COLO829 (cell line): ENCODE measurements around the gene SGSM1.

Experiments
- DNase-seq: peaks from one replicate; pipeline ENCODE4 v3.0.0; 2012; ENCODE audit warnings: low spot score

Gene SGSM1

DNA sequence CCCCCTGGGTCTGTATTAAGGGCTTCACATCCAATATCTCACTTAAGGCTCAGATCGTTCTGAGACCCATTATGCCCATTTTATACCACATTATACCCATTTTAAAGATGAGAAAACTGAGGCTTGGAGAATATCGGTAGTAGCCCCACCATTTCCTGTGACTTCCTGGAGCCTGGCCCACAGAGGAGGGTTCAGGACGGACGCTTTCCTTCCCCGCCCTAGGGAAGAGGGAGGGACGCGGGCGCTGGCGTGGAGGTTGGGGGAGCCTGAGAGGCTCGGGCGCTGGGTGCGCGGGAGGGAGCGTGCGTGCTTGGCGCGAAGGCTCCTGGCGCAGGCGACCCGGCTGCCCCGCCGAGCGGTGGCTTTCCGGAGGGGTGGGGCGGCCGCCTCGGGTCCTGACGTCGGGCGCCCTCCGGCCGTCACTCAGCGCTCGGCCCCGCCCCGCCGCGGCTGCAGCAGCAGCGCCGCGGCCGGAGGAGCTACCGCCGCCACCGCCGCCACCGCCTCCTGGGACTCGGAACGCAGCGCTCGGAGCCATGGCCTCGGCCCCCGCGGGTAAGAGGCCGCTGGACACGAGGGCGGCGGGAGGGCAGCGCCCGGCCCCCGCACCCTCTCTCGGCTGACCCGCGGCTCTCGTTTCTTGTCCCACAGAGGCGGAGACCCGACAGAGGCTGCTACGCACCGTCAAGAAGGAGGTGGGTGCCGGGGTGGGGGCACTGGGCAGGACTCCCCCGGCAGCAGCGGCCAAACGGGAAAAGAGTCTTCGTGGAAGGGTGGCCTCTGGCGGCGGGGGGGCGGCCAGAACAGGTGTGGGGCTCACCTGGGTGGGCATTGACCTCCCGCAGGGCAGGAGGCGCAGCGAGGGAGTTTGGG is at the start of gene SGSM1:
Gene SGSM1 (plus strand): TSS at position 422 of the 873 bp plus-strand sequence. CDS start 115 bp downstream, at position 537.
- peak; percentile 68 for DNase-seq

- DNase-seq = peak; percentile 62
These were observed 47.7 kb upstream of the SGSM1 start for GRCh38 chr22:24758164-24758799.

- no peak for DNase-seq
These were observed 46.2 kb upstream of the SGSM1 start for GRCh38 chr22:24759765-24760164.

DNA sequence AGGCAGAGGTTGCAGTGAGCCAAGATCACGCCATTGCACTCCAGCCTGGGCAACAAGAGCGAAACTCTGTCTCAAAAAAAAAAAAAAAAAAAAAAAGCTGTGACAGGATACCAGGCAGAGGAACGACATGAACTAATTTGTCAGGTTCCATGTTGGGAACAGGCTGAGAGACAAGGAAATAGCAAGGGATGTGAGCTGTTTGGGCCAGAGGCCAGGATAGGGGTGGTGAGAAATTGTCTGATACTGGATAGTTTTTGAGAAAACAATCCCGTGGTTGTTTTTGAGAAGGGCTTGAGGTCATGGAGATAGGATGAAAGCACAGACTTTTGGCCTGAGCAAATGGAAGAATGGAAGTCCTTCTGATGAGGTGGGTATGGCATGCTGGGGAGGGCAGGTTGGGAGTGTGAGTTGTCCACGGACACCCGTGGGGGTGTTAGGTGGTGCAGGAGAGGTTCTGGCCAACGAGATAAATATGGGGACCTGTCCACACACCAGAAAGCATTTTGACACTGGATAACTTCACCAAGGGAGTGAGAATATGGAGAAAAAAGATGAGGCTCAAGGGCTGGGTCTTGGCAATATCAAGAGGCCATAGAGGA is 45.2 kb upstream of the SGSM1 start:
- DNase-seq = peak; percentile 79

DNA sequence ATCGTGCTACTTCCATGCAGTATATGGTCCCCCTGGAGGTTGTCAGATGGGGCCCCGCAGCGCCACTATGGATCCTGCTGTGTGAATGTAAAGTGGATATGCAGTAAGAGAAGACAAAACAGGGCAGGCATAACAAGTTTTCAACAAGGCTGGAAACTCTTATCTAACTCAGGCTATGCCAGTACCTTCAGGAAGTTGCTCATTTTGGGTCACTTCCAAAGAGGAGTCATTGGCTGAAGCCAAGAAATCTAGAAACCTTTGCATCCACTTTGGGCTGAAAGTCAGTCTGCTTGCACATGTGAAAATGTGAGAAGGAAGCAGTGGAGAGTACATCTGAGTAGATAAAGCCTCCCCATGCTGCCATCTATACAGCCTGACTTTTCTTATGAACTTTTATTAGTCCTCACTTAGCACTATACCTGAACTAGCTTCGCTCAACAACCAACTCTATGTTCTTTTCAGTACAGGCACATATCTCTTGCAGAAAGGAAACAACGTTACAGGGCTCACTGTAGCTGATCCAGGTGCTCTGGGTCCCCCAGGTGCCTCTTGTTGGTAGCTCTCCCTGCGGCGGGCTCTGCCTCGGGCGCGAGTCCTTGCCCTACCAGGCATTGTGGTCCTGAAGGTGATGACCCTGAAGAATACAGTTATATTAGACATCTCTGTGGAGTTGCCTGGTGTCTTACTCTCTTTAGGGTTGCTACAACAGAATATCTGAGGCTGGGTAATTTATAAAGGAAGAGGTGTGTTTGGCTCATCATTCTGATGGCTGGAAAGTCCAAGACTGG is 43.9 kb upstream of the SGSM1 start:
- DNase-seq = no peak

DNA sequence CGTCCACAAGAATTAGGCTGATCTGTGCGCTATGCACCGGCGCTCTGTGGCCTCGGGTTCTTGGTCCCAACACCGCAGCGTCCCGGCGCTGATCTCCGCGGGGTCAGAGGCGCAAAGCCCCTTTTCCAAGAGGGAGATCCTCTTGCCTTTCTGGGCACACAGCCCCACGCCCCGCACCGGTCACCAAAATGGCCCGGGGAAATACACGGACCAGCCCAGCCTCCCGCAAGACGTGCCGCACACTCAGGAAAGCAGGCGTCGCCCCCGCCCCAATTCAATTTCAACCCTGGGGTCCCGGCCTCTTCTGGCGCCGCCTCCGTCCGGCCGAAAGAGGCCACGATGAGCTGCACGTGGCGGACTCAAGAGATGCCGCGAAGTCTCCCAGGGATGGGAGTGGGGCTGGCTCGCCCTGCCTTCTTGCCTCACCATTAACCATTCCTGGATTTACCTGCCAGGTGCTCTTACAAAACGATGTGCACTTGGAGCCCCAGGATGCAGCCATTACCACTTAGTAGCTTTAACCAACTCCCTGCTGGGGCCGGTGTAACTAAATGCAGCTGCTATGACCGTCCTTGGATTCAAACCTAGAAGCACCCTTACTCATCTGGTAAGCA is 42.0 kb upstream of the SGSM1 start:
- no peak for DNase-seq

DNA sequence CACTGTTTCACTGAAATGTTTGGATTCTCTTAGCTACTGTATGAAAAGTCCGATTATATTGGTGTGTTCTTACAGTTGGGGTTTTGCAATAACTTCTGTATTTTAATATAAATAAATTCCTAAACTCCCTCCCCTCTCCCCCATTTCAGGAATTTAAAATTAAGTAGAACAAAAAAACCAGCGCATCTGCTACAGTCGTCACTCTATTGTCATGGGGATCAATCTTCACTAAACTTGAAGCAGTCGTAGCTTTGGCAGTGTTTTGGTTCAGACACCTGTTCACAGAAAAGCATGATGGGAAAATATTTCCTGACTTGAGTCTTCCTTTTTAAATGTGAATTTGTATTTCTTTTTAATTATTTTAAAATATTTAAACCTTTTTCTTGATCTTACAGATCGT is 40.8 kb upstream of the SGSM1 start:
- DNase-seq = no peak

GRCh38 chr22:24768537-24769374 is 37.3 kb upstream of the SGSM1 start:
- peak; percentile 54 for DNase-seq

DNA sequence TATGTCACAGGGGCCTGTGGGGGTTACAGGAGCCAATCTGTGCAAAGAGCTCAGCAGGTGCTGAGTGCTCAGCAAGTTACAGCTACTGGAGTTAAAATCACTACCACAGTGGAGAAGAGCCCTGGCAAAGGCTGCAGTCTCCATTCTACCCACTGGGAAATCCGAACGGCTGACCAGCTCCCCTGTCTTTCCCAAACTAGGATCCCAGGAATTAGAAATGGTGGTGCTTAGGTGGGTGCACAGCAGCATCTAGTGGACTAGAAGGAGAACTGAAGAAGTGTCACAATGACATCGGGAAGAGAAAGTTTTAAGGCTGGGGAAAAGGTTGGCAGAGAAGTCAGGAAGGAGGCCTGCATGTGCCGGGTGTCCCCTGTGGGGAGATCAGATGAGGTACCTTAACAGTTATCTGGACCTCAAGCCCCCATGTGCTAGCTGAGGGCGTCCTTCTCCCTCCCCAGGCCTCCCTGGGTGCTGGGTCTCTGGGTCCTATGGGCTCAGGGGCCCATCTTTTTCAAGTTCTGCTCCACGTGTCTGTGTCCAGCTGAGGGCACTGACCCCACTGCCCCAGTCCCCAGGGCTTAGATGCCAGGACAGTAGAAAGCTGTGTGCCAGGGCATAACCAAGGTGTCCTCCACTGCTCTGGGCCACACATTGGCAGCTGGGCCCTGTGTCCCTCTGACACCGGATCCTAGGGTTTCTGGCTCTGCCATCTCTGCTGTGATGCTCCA is 33.4 kb upstream of the SGSM1 start:
- peak; percentile 57 for DNase-seq

DNA sequence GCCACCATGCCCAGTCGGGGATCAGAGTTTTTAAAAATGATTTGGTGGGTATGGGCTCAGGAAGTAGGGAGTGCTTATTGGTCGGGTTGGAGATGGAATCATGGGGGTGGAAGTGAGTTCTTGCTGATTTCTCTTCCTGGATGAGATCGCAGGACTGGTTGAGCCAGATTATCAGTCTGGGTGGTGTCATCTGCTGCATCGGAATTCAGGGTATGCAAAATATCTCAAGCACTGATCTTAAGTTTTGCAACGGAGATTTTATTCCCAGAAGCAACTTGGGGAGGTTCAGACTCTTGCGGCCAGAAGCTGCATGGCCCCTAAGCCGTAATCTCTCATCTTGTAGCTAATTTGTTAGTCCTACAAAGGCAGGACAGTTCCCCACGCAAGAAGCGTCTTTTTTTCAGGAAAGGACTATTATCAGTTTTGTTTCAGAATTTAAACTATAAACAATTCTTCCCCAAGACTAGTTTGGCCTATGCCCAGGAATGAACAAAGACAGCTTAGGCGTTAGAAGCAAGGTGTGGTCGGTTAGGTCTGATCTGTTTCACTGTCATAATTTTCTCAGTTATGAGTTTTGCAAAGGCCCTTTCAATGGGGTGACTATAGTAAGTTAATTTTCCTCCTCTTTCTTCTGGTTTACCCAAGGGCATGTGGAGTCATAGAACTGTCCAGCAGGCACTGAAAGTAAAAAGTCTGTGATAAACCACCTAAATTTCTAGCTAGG is 30.1 kb upstream of the SGSM1 start:
- no peak for DNase-seq

- no peak for DNase-seq
These were observed 29.5 kb upstream of the SGSM1 start for GRCh38 chr22:24776525-24776924.

DNA sequence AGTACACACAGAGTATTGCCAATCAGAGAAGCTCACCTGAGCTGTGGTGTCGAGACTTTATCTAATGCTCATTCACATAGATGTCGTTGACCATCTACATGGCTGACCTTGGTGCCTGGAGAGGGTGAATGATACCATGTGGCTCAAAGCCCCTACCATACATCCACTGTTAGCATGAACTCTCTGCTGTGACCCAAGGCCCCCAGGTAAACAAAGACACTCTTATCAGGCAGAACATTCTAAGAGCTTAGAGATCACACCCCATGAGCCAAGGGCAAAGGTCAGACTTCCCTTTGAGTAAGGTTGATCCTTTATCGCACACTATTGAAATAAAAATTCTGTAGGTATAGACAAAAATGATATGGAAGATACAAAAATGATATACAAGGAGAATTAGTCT is 16.5 kb upstream of the SGSM1 start:
- no peak for DNase-seq

- DNase-seq = no peak
These were observed 14.6 kb upstream of the SGSM1 start for GRCh38 chr22:24791362-24791761.

- DNase-seq = no peak
These were observed 10.0 kb upstream of the SGSM1 start for GRCh38 chr22:24796056-24796455.

- DNase-seq = no peak
These were observed 9.2 kb upstream of the SGSM1 start for GRCh38 chr22:24796860-24797259.

DNA sequence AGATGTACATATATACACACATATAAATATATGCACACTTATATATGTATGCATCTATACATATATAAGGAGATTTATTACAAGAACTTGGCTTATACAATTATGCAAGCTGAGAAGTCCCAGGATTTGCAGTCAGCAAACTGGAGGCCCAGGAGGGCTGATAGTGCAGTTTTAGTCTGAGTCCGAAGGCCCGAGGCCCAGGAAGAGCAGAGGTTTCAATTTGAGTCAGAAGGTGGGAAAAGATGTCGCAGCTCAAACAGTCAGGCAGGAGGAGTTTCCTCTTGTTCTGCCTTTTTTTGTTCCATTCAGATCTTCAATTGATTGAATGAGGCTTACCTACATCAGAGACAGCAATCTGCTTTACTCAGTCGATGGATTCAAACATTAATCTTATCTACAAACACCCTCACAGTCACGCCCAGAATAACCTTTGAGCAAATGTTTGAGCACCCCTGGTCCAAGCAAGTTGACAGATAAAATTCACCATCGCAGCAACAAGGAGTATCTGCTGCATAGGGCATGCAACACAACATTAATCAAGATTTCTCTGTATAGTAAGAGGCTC is 4.0 kb upstream of the SGSM1 start:
- no peak for DNase-seq

- DNase-seq = peak; percentile 73
These were observed 2.9 kb upstream of the SGSM1 start for GRCh38 chr22:24803064-24803542.

GRCh38 chr22:24806663-24807001 is 621 bp downstream of the SGSM1 start:
- DNase-seq = no peak

DNA sequence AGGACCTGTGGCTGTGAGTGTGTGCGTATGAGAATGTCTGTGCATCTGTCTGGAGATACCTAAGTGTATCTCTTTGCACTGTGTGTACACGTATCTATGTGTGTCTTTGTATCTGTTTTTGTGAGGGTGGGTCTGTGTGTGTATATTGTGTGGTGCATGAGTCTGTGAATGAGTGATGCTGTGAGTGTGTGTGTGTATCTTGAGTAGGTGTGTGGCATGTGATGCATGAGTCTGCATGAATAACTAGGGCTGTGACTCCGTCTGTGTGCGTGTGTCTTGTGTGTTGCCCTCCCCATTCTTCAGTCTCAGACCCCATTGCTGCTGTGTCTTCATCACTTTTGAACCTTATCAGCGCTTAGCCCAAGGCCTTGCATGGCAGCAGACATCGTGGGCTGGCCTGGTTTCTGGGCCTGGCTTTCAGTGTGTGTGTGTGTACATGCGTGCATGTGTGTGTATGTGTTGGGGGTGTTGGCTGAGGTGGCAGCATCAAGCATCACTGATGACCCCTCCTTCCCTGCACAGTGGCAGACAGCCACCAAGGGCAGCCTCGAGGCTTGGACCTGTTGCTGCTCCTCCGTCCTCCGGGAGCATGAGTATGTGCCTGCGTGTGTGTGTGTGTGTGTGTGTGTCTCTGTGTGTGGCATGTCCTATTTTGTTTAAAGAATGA is 1.4 kb downstream of the SGSM1 start:
- no peak for DNase-seq
